Measurements from ENCODE around the gene PSME4.
"Not testable (repeated sequence)": the region's sequence is repeated elsewhere in the genome, so short reads cannot be mapped to it uniquely, and the experiment has no call there.

Gene PSME4

GRCh38 chr2:53964257-53964952, 6.4 kb downstream of the PSME4 start:
- POLR2A ChIA-PET = no interaction called here
- Histone ChIP-seq H3K27ac (ENCODE audit: insufficient read depth in 1 of 2, low read depth in 1 of 2, low read length in 2 of 2, poor library complexity in 1 of 2, severe bottlenecking in 2 of 2) (no peak overlapping the region), H3K4me3 (ENCODE audit: control insufficient read depth in 1 of 7, extremely low read depth in 1 of 7, insufficient read depth in 4 of 7, low read depth in 2 of 7, low read length in 6 of 7) (peak overlapping the region in 1 of 7 experiments; percentile 7), H3K27me3 (replicated peaks in 2 of 5; ENCODE audit: control insufficient read depth in 4 of 5, insufficient read depth in 5 of 5, low read length in 4 of 5) (no peaks in the 10 kb centered on the region), H3K36me3 (ENCODE audit: control insufficient read depth in 4 of 4, insufficient read depth in 4 of 4, low read length in 3 of 4) (peaks cover 0 to 2% (median 0%) of the 10 kb centered on the region in 4 experiments), H3K4me1 (ENCODE audit: control extremely low read depth in 1 of 4, control insufficient read depth in 4 of 4, insufficient read depth in 4 of 4, low read length in 3 of 4) (peaks cover 13 to 42% (median 32%) of the 10 kb centered on the region in 4 experiments), H3K9me3 (ENCODE audit: control extremely low read depth in 1 of 5, control insufficient read depth in 4 of 5, insufficient read depth in 2 of 5, low read depth in 1 of 5, low read length in 4 of 5) (no peaks in the 10 kb centered on the region)
- no peak for DNase-seq
- WGBS (ENCODE audit: insufficient coverage) = no CpG with 5 or more reads among the region's 2 CpGs
- CTCF ChIA-PET = interaction anchor here (1.1 kb wide), 1 partner anchor 10 kb away, joined by 3 read pairs; no protein-coding TSS in a partner anchor

- Histone ChIP-seq H3K4me3 (ENCODE audit: control insufficient read depth in 1 of 7, extremely low read depth in 1 of 7, insufficient read depth in 4 of 7, low read depth in 2 of 7, low read length in 6 of 7) (peak overlapping the region in 4 of 7 experiments; percentile 10 to 64 (median 32)), H3K27ac (ENCODE audit: insufficient read depth in 1 of 2, low read depth in 1 of 2, low read length in 2 of 2, poor library complexity in 1 of 2, severe bottlenecking in 2 of 2) (peak overlapping the region; percentile 15 to 59), H3K4me1 (ENCODE audit: control extremely low read depth in 1 of 4, control insufficient read depth in 4 of 4, insufficient read depth in 4 of 4, low read length in 3 of 4) (peaks cover 6 to 32% (median 18%) of the 10 kb centered on the region in 4 experiments)
- H3K27me3 ChIP-seq (replicated peaks in 2 of 5; ENCODE audit: control insufficient read depth in 4 of 5, insufficient read depth in 5 of 5, low read length in 4 of 5); CTCF ChIA-PET; H3K9me3 ChIP-seq (ENCODE audit: control extremely low read depth in 1 of 5, control insufficient read depth in 4 of 5, insufficient read depth in 2 of 5, low read depth in 1 of 5, low read length in 4 of 5); DNase-seq; H3K36me3 ChIP-seq (ENCODE audit: control insufficient read depth in 4 of 4, insufficient read depth in 4 of 4, low read length in 3 of 4): not testable (repeated sequence)
- whole genome bisulfite sequencing (ENCODE audit: insufficient coverage) = 11% methylated on average over 3 of the region's 10 CpGs
- POLR2A ChIA-PET = interaction anchor here (1.2 kb wide), 1 partner anchor 39 kb away, joined by 3 read pairs; no protein-coding TSS in a partner anchor
Observed at GRCh38 chr2:53961478-53962216, 9.1 kb downstream of the PSME4 start.

DNA sequence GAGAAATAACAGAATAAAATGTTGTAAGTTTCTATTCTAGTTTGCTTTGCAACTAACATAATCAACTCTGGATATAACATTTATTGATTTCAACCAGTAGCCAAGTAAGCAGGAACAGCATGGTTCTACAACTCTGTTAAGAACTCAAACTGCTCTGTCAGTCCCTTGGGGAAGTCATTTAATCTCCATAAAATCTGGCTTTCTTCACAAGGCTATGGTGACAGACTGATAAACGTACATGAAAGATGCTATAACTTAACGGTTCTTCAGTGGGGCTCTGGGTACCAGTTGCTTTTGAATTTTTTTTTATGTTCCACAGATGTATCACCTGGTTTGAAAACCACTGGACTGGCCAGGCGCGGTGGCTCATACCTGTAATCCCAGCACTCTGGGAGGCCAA, 10.3 kb downstream of the PSME4 start:
- H3K27ac ChIP-seq (ENCODE audit: insufficient read depth in 1 of 2, low read depth in 1 of 2, low read length in 2 of 2, poor library complexity in 1 of 2, severe bottlenecking in 2 of 2) = no peak overlapping the region

GRCh38 chr2:53958443-53958842, 12.3 kb downstream of the PSME4 start:
- peaks cover 0 to 2% (median 0%) of the 10 kb centered on the region in 4 experiments for H3K36me3 ChIP-seq (ENCODE audit: control insufficient read depth in 4 of 4, insufficient read depth in 4 of 4, low read length in 3 of 4)
- CTCF ChIA-PET = interaction anchor here (2.0 kb wide), 1 partner anchor 9 kb away, joined by 5 read pairs; no protein-coding TSS in a partner anchor
- no peak for DNase-seq
- no peaks in the 10 kb centered on the region for H3K9me3 ChIP-seq (ENCODE audit: control extremely low read depth in 1 of 5, control insufficient read depth in 4 of 5, insufficient read depth in 2 of 5, low read depth in 1 of 5, low read length in 4 of 5)
- H3K27me3 ChIP-seq (replicated peaks in 2 of 5; ENCODE audit: control insufficient read depth in 4 of 5, insufficient read depth in 5 of 5, low read length in 4 of 5) = no peaks in the 10 kb centered on the region
- POLR2A ChIA-PET = interaction anchor here (1.1 kb wide), 1 partner anchor 12 kb away, joined by 3 read pairs; no protein-coding TSS in a partner anchor
- no CpG with 5 or more reads among the region's 2 CpGs for WGBS (ENCODE audit: insufficient coverage)
- peaks cover 6 to 19% (median 15%) of the 10 kb centered on the region in 4 experiments for H3K4me1 ChIP-seq (ENCODE audit: control extremely low read depth in 1 of 4, control insufficient read depth in 4 of 4, insufficient read depth in 4 of 4, low read length in 3 of 4)
- no peak overlapping the region for H3K4me3 ChIP-seq (ENCODE audit: control insufficient read depth in 1 of 7, extremely low read depth in 1 of 7, insufficient read depth in 4 of 7, low read depth in 2 of 7, low read length in 6 of 7)
- no peak overlapping the region for H3K27ac ChIP-seq (ENCODE audit: insufficient read depth in 1 of 2, low read depth in 1 of 2, low read length in 2 of 2, poor library complexity in 1 of 2, severe bottlenecking in 2 of 2)

More for the DNA sequence above, 10.3 kb downstream of the PSME4 start:
- ChIA-PET CTCF (interaction anchor here (2.0 kb wide), 1 partner anchor 11 kb away, joined by 5 read pairs; no protein-coding TSS in a partner anchor), POLR2A (interaction anchor here (0.6 to 1.2 kb wide), 2 partner anchors 29 to 38 kb away, joined by 3 read pairs; no protein-coding TSS in a partner anchor)
- WGBS (ENCODE audit: insufficient coverage) = 56% methylated on average over 4 of the region's 4 CpGs
- DNase-seq = no peak
- Histone ChIP-seq H3K4me3 (ENCODE audit: control insufficient read depth in 1 of 7, extremely low read depth in 1 of 7, insufficient read depth in 4 of 7, low read depth in 2 of 7, low read length in 6 of 7) (no peak overlapping the region), H3K27me3 (replicated peaks in 2 of 5; ENCODE audit: control insufficient read depth in 4 of 5, insufficient read depth in 5 of 5, low read length in 4 of 5) (no peaks in the 10 kb centered on the region), H3K4me1 (ENCODE audit: control extremely low read depth in 1 of 4, control insufficient read depth in 4 of 4, insufficient read depth in 4 of 4, low read length in 3 of 4) (peaks cover 6 to 32% (median 18%) of the 10 kb centered on the region in 4 experiments), H3K36me3 (ENCODE audit: control insufficient read depth in 4 of 4, insufficient read depth in 4 of 4, low read length in 3 of 4) (peaks cover 0 to 2% (median 0%) of the 10 kb centered on the region in 4 experiments), H3K9me3 (ENCODE audit: control extremely low read depth in 1 of 5, control insufficient read depth in 4 of 5, insufficient read depth in 2 of 5, low read depth in 1 of 5, low read length in 4 of 5) (no peaks in the 10 kb centered on the region)

DNA sequence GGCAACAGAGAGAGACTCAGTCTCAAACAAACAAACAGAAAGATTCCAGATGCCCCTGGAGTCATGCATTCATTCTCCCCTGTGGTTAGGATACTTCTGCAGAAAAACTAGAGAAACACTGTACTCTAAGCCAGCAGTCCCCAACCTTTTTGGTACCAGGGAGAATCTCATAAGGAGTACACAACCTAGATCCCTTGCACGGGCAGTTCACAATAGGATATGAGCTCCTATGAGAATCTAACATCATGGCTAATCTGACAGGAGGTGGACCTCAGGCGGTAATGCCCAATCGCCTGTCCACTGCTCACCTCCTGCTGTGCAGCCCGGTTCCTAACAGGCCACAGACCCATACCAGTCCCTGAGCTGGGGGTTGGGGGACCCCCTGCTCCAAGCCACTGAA, 18.3 kb downstream of the PSME4 start:
- H3K27ac ChIP-seq (ENCODE audit: insufficient read depth in 1 of 2, low read depth in 1 of 2, low read length in 2 of 2, poor library complexity in 1 of 2, severe bottlenecking in 2 of 2) = no peak overlapping the region
- H3K4me3 ChIP-seq (ENCODE audit: control insufficient read depth in 1 of 7, extremely low read depth in 1 of 7, insufficient read depth in 4 of 7, low read depth in 2 of 7, low read length in 6 of 7) = no peak overlapping the region
- ChIA-PET CTCF (interaction anchor here (1.3 to 1.8 kb wide), 3 partner anchors 9 to 30 kb away, joined by 3 to 7 read pairs (median 4); no protein-coding TSS in a partner anchor), POLR2A (interaction anchor here (0.8 to 1.1 kb wide), 2 partner anchors 17 to 19 kb away, joined by 3 to 5 read pairs; no protein-coding TSS in a partner anchor)
- H3K4me1 ChIP-seq (ENCODE audit: control extremely low read depth in 1 of 4, control insufficient read depth in 4 of 4, insufficient read depth in 4 of 4, low read length in 3 of 4) = peaks cover 0 to 6% (median 2%) of the 10 kb centered on the region in 4 experiments
- 100% methylated on average over 3 of the region's 4 CpGs for WGBS (ENCODE audit: insufficient coverage)
- H3K27me3 ChIP-seq (replicated peaks in 2 of 5; ENCODE audit: control insufficient read depth in 4 of 5, insufficient read depth in 5 of 5, low read length in 4 of 5) = no peaks in the 10 kb centered on the region
- H3K36me3 ChIP-seq (ENCODE audit: control insufficient read depth in 4 of 4, insufficient read depth in 4 of 4, low read length in 3 of 4) = peaks cover 3 to 14% (median 8%) of the 10 kb centered on the region in 4 experiments
- DNase-seq = no peak
- no peaks in the 10 kb centered on the region for H3K9me3 ChIP-seq (ENCODE audit: control extremely low read depth in 1 of 5, control insufficient read depth in 4 of 5, insufficient read depth in 2 of 5, low read depth in 1 of 5, low read length in 4 of 5)

- Histone ChIP-seq H3K36me3 (ENCODE audit: control insufficient read depth in 4 of 4, insufficient read depth in 4 of 4, low read length in 3 of 4) (peaks cover 5 to 31% (median 15%) of the 10 kb centered on the region in 4 experiments), H3K27ac (ENCODE audit: insufficient read depth in 1 of 2, low read depth in 1 of 2, low read length in 2 of 2, poor library complexity in 1 of 2, severe bottlenecking in 2 of 2) (no peak overlapping the region), H3K4me3 (ENCODE audit: control insufficient read depth in 1 of 7, extremely low read depth in 1 of 7, insufficient read depth in 4 of 7, low read depth in 2 of 7, low read length in 6 of 7) (no peak overlapping the region), H3K9me3 (ENCODE audit: control extremely low read depth in 1 of 5, control insufficient read depth in 4 of 5, insufficient read depth in 2 of 5, low read depth in 1 of 5, low read length in 4 of 5) (no peaks in the 10 kb centered on the region), H3K27me3 (replicated peaks in 2 of 5; ENCODE audit: control insufficient read depth in 4 of 5, insufficient read depth in 5 of 5, low read length in 4 of 5) (no peaks in the 10 kb centered on the region), H3K4me1 (ENCODE audit: control extremely low read depth in 1 of 4, control insufficient read depth in 4 of 4, insufficient read depth in 4 of 4, low read length in 3 of 4) (peaks cover 2 to 10% (median 8%) of the 10 kb centered on the region in 4 experiments)
- CTCF ChIA-PET = interaction anchor here (0.6 to 1.7 kb wide), 2 partner anchors 10 to 845 kb away, joined by 3 to 5 read pairs; no protein-coding TSS in a partner anchor
- POLR2A ChIA-PET = no interaction called here
- 100% methylated on average over 1 of the region's 1 CpG for WGBS (ENCODE audit: insufficient coverage)
- no peak for DNase-seq
Observed at GRCh38 chr2:53949457-53949856, 21.3 kb downstream of the PSME4 start.

Data from common myeloid progenitor, CD34-positive (primary cell).